Fibroblast of lung (primary cell): ENCODE measurements around the gene ABHD16B.

Experiments used
- CTCF ChIP-seq, 2 donors: IDR thresholded peaks in 1 of 2; conservative IDR thresholded peaks in 1 of 2; 1 replicate in 1 of 2; 2 replicates in 1 of 2; pipeline ENCODE4 v1.5.1; 2011 to 2012; ENCODE audit warnings: low read length in 2 of 2, control low read depth in 1 of 2, inconsistent platforms in 1 of 2, low read depth in 1 of 2, mild to moderate bottlenecking in 1 of 2
- EZH2 ChIP-seq: IDR thresholded peaks from 2 replicates; pipeline ENCODE4 v1.5.1; 2012; ENCODE audit warnings: low read length, control low read depth, mild to moderate bottlenecking; ENCODE audit errors: missing control alignments

GRCh38 chr20:63855363-63856097 lies 5.8 kb upstream of the ABHD16B start:
- TF ChIP-seq CTCF (conservative IDR thresholded peaks at IDR 0.05 in 1 of 2, IDR thresholded peaks at IDR 0.05 in 1 of 2; ENCODE audit: low read depth in 1 of 2, low read length in 2 of 2) = no peak
- peak; percentile 1 for TF ChIP-seq EZH2
